OCI-LY1 (cell line): Measurements from ENCODE around the gene SLC27A2.

ENCODE experiments used
- CTCF ChIP-seq: fragments of 200-600 bp; sonication (generic), shearing (Covaris generic); IDR thresholded peaks from 2 replicates; pipeline ENCODE4 v1.5.1; 2017; ENCODE audit warnings: mild to moderate bottlenecking, antibody characterized with exemption, low read length, moderate library complexity, mixed read lengths
- EZH2 ChIP-seq: fragments of 200-600 bp; sonication (generic), shearing (Covaris generic); IDR thresholded peaks from 2 replicates; pipeline ENCODE4 v1.8.0; 2017; ENCODE audit warnings: borderline replicate concordance, mixed run types, mild to moderate bottlenecking, antibody characterized with exemption, low read length, moderate library complexity, mixed read lengths

- TF ChIP-seq CTCF: no peak
- no peak for TF ChIP-seq EZH2
Observed at GRCh38 chr15:50166216-50166615, 15.8 kb upstream of the SLC27A2 start.
